ENCODE data around the gene PRSS57.

Gene PRSS57

GRCh38 chr19:664913-665443 is 30.3 kb downstream of the PRSS57 start:
- H3K27ac ChIP-seq = peak overlapping the region; percentile 94
- peak; percentile 94 for TF ChIP-seq CTCF (conservative IDR thresholded peaks at IDR 0.05)

GRCh38 chr19:663682-664117 is 31.6 kb downstream of the PRSS57 start:
- H3K27ac ChIP-seq = peak overlapping the region; percentile 94
- no peak for TF ChIP-seq CTCF (conservative IDR thresholded peaks at IDR 0.05)

GRCh38 chr19:662962-663681 is 32.1 kb downstream of the PRSS57 start, which contains the start of gene RNF126:
TSS of gene RNF126 (minus strand) at chr19:663214. CDS start at chr19:663121, 93 bp downstream.
- TF ChIP-seq CTCF (conservative IDR thresholded peaks at IDR 0.05) = no peak
- peak within 1 kb of the TSS; percentile 94 for H3K27ac ChIP-seq

GRCh38 chr19:662207-662961 is 32.9 kb downstream of the PRSS57 start:
- peak overlapping the region; percentile 94 for H3K27ac ChIP-seq
- TF ChIP-seq CTCF (conservative IDR thresholded peaks at IDR 0.05) = no peak

GRCh38 chr19:661427-662196 is 33.6 kb downstream of the PRSS57 start:
- H3K27ac ChIP-seq = peak overlapping the region; percentile 94
- no peak for TF ChIP-seq CTCF (conservative IDR thresholded peaks at IDR 0.05)

GRCh38 chr19:660793-661426 is 34.3 kb downstream of the PRSS57 start:
- H3K27ac ChIP-seq = peak overlapping the region; percentile 94
- TF ChIP-seq CTCF (conservative IDR thresholded peaks at IDR 0.05) = no peak
